NCI-H2171 (cell line): Measurements from ENCODE around the gene PSMC5.
"Not testable (repeated sequence)": the region's sequence is repeated elsewhere in the genome, so short reads cannot be mapped to it uniquely, and the experiment has no call there.

Source experiments
- DNase-seq: peaks from one replicate; lab custom pipeline; 2025; lab: John Stamatoyannopoulos, UW

The PSMC5 gene

DNA sequence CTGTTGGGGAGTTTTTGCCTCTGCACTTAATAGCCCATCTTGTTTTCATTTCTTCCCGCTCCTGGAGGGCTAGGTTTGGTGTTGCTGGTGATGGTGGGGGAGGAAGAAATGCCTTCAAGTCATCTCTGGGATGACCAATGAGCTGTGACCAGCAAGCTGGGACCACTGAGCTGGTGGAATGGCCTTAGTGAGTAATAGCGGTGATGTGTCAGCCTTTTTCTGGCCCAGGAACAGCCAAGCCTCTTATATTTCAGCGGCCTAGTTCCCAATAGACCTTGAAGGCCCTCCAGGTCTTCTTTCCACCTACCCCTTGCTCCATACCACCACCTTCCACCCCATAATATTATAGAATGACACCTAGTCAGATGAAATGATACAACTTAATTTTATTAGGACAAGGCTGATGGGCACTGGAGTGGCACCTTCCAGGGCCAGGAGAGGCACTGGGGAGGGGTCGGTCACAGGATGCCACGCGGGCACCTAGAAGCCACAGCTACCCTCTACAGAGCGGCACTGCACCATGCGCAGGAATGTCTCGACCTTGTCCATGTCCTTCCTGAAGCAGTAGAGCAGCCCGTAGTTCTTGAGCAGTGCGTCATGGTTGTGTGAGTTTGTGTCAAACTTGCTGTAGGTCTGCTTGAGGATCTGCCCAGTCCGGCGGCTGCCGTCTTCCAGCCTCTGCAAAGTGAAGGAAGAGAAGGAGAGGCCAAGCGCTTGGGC lies 44.6 kb downstream of the PSMC5 start:
- DNase-seq: not testable (repeated sequence)

DNA sequence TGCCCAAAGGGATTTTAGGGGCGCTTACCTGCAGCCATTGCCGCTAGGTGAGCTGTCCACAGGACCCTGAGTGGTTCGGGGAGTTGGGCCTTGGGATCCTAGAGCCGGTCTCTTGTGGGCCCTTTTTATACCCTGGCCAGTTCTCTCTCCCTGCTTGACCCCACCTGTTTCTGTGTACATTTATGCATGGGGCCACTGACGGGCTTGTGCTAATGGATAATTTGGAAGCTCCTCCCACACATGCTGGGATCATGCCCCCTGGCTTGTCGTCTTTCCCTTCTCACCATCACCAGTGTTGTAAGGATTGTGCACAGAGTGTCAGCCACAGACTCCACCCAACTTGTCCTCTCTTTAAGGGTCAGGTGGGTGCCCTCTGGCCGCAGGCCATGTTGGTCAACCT lies 46.3 kb downstream of the PSMC5 start, which contains the start of gene CSH2:
Gene CSH2 (minus strand): TSS at position 101 of the 400 bp plus-strand sequence. CDS start 63 bp downstream, at position 38.
- not testable (repeated sequence) for DNase-seq

DNA sequence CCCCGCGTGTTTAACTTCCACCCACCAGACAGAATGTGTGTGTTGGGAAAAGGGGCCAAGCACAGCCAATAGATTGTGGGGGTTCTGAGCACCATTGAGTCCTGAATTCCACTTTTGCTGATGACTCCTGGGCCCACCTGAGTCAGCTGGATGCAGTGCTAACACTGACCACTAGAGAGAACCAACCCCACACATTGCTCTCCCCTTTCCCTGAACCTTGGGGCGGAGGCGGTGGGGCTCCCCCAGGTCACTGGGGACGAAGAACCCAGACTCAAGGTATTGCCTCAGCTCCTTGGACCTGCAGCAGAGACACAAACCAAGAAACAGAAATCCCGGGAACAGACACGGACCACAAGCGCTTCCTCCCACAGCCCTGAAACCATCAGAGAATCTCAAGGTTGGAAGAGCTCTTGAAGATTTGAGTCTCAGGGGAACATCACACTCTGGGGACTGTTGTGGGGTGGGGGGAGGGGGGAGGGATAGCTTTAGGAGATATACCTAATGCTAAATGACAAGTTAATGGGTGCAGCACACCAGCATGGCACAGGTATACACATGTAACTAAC lies 46.9 kb downstream of the PSMC5 start:
- DNase-seq: not testable (repeated sequence)

DNA sequence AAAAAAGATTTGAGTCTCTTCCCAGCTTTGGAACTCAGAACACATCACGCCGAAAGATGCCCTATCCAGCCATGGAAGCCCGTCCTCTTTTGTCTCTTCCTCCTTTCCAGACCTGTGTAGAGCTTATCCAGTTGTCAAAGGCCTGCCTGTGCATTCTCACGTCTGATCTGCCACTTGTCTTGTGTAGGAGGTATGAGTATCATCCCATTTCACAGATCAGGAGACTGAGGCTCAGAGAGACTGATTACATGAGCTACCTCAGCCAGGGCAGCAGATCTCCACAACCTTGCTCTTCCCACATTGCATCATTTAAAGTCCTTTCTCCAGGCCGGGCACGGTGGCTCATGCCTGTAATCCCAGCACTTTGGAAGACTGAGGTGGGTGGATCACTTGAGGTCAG lies 47.5 kb downstream of the PSMC5 start:
- DNase-seq: not testable (repeated sequence)

DNA sequence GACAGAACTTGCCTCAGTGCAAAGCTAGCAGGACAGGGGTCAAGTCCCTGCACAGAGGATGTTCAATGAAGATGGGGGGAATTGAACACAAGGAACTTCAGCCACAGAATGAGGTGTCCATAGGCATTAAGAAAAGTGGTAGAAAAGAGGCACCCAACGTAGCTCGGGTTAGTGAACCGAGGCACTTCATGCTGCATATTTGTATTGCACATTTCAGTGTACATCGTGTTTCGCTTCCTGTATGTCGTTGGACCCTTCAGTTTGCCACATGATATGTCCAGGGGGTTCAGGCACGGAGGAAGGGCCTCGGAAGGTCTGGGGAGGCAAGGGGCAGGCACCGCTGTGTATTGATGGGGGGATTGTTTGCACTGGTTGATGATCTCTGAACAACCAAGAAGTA lies 51.2 kb downstream of the PSMC5 start:
- DNase-seq: not testable (repeated sequence)

DNA sequence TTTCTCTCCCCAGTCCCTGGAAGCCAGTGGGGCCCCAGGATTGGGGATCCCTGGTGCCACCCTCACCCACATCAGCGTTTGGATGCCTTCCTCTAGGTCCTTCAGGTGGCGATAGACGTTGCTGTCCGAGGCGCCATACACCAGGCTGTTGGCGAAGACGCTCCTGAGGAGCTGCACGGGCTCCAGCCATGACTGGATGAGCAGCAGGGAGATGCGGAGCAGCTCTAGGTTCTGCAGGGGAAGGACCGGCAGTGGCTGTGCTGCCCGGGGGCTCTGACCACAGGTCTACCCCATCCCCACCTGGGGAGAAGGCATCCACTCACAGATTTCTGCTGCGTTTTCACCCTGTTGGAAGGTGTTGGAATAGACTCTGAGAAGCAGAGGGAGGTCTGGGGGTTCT lies 53.5 kb downstream of the PSMC5 start:
- DNase-seq: no peak

DNA sequence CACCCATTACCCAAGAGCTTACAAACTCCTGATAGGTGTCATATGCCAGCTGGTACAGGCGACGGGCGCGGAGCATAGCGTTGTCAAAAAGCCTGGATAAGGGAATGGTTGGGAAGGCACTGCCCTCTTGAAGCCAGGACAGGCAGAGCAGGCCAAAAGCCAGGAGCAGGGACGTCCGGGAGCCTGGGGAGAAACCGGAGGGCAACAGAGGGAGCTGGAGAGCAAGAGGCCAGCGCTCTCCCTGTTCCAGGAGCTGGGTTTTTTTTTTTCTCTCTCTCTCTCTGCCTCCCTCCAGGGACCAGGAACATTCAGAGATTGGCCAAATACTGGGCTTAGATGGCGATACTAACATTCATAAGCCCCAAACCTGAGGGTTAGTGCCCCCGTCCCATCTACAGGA lies 54.1 kb downstream of the PSMC5 start:
- DNase-seq: not testable (repeated sequence)
